Activated CD8-positive, alpha-beta memory T cell treated with anti-CD3 and anti-CD28 coated beads, Interleukin-2, amount 50 U/mL, for 48 hours (primary cell): Measurements from ENCODE around the gene PRPF4.
"Not testable (repeated sequence)": the region's sequence is repeated elsewhere in the genome, so short reads cannot be mapped to it uniquely, and the experiment has no call there.

Source experiments
- DNase-seq: peaks from one replicate; pipeline ENCODE4 v3.0.0-alpha.2; 2020

PRPF4 gene

DNA sequence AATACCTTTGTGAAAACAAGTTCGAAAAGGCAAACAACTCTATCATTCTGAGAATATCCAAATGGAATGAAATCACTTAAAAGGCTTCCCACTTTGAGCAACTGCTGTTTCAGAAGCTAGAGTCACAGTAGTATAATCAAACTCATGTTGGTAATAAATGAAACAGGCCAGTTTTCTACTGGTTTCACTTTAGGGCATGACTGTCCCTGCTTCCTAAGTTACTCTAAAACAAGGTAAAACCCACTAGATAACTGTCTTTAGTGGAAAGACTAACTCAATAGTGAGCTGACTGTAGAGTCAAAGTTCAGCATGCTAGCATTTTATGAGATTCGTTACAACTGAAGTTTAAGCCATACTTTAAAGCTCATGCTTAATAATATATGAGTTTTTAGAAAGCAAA lies 6.1 kb upstream of the PRPF4 start:
- DNase-seq: no peak

DNA sequence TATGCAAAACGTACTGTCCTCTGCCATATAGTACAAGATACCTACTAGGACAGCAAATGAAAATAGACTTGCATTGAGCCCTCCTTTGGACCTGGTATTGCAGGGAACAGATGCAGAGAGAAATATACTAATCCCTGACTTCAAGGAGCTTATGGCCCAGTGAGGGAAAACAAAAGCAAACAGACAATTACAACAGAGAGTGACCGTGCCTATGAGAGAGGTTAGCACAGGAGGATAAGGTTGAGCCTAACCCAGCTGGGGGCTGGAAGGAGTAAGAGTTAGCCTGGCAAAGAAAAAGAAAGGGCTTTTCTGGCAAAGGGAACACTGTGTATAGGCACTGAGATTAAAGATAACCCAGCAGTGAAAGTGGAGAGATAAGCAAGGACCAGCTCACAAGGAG lies 5.6 kb upstream of the PRPF4 start:
- DNase-seq: no peak

DNA sequence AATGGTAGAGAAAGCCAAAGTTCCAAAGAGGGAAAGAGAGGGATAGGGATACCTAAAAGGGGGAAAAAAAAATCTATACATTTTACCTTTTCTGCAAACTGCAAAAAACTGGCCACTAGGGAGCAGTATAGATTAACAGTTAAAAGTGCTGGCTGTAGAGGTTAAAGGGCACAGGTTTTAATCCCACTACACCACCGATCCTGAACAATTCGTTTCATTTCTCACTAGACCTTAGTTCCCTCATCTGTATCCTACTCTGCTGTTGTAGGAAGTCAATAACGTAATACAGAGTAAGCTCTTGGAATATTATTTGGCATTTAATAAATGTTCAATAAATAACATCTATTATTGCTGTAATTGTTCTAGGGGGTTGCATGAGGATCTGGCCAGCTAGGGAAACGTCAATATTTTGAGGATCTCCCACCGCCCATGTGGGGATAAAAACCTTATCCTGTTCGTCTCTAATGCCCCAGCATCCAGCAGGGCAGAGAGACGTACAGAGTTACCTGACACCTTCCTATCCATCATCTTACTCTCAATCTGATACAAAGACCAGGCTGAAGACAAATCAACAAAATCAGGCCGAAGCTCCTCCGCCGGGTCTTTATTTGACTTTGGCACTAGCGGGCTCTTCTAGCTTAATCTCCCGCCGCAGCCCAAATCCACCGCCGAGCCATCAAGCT lies 843 bp upstream of the PRPF4 start:
- DNase-seq: no peak

DNA sequence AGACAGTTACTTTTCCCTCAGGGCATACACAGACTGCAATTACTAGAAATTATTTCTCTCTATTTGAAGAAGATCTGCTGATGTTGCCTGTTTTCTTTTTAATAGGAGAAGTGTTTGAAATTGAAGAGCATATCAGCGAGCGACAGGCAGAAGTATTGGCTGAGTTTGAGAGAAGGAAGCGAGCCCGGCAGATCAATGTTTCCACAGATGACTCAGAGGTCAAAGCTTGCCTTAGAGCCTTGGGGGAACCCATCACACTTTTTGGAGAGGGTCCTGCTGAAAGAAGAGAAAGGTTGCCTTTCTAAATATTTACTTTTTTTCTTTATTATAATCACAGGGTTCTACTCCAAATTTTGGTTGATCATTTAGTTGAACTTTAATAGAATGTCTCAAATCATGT lies 3.4 kb downstream of the PRPF4 start:
- DNase-seq: no peak

DNA sequence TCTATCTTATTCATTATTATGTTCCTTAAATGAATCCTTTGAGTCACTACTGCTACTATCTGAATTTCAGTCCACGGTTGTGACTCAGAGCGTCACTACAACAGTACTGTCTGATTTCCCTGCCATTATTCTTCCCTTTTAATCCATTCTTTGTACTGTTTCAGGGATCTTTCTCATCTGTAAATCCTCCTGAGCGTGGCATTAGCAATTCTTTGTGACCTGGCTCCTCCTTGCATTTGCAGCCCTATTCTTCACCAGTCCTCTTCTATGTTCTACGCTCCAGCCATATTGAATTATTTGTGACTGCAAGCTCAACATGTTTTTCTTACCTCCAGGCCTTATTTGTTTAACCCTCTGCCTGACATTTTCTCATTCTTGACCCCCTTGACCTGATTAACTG lies 5.9 kb downstream of the PRPF4 start:
- no peak for DNase-seq

DNA sequence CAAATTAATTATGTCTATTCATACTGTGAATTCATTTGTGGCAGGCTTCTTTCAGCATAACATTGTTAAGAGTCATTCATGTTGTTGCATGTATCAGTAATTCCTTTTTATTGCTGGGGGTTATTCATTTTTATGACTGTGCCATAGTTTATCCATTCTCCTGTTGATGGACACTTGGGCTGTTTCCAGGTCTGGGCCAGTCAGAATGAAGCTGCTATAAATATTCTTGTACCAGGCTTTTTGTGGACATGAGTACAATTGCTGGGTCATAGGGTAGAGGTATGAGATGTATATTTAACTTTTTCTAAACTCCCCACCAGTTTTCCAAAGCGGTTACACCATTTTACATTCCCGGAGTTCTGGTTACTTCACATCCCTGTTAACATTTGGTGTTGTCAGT lies 13.6 kb downstream of the PRPF4 start:
- DNase-seq: no peak

DNA sequence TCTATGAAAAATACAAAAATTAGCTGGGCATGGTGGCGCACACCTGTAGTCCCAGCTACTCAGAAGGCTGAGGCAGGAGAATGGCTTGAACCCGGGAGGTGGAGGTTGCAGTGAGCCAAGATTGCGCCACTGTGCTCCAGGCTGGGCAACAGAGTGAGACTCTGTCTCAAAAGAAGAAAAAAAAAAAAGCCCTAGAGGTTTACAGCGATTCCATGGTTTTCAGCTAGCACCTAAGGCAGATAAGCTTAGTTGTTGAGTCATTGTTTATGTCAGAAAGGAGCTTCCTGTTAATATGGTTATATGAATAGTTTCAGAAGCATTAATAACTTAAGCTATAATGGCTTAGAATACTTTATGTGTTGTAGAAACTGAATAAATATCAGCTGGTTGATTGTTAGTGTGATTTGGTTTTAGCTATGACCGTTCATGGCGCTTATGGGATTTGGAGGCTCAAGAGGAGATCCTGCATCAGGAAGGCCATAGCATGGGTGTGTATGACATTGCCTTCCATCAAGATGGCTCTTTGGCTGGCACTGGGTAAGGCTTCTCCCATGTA lies 14.7 kb downstream of the PRPF4 start:
- no peak for DNase-seq

DNA sequence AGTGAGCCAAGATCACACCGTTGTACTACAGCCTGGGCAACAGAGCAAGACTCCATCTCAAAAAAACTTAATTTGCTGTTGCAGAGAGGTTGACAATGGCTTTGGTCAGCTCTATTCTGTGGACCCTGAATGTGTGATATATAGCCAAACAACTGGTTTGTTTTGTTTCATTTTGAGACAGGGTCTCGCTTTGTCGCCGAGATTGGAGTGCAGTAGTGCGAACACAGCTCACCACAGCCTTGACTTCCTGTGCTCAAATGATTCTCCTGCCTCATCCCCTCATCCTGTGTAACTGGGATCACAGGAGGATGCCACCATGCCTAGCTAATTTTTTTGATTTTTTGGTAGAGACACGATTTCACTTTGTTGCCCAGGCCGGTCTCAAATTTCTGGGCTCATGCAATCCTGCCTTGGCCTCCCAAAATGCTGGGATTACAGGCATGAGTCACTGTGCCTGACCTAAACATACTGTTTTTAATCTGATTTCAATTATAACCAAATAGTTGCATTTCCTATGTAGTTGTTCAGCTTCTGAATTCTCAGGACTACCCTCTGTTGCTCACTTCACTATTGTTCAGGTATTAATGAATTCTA lies 17.9 kb downstream of the PRPF4 start:
- DNase-seq: no peak

DNA sequence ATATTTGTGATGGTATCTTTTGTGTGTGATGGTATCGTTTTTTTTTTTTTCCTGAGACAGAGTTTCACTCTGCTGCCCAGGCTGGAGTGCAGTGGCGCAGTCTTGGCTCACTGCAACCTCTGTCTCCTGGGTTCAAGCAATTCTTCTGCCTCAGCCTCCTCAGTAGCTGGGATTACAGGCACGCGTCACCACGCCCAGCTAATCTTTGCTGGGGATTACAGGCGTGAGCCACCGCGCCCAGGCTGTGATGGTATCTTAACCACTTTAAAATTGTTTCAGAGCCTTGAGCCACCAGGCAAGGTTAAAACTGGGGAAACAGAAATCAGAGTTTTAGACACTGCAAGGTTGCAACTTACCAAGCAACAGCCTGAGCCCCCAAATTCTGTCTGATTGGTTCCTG lies 20.8 kb downstream of the PRPF4 start:
- DNase-seq: not testable (repeated sequence)

DNA sequence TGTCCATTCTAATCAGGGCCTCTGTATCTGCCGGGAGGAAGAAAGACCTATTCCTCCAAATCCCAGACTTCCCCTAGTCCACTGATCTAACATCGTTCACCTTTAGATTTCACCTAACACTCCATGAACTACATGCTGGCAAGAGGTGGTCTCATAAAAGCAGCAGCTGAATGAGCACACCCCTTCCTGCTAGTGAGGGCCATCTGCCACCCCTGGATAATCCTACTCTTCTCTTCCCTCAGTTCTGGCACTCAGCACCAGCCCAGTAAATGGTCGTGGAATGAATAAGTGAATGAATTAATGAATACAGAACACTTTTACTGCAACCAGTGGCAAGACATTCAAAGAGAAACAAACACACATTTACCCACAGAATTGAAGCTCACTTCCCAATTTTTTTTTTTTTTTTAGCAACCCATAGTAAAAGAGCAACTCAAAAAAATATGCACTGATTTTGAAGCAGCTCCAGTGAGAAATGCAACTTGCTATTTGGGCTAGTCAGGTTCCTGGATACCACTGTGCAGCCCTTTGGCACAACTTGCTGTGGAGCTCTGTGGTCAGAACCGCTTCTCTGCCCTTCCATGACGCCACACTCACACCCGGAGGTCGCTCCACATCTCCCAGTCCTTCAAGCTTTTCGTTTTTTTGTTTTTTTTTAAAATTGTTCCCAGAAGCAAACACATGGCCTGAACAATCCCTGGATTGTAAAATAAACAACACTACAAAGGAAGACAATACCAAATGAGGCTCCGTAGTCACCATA lies 21.5 kb downstream of the PRPF4 start:
- DNase-seq: no peak

DNA sequence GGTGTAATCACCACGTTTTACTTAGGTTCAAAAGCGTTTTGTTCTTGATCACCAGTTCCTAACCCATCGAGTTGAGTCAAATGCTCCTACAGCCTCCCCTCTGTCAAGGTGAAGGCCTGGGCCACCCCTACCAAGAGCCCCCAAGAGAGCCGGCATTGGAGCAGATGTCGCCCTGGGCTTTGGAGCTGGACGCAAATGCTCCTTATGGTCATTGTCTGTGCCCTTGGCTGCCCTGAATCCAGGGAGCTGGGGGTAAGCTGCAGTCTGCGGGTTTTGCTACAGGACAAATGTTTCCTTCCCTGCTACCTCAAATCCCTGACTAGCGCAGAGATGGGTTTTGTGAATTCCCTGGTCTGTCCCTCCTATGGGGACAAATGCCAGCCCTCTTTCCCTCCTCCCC lies 22.9 kb downstream of the PRPF4 start:
- no peak for DNase-seq

DNA sequence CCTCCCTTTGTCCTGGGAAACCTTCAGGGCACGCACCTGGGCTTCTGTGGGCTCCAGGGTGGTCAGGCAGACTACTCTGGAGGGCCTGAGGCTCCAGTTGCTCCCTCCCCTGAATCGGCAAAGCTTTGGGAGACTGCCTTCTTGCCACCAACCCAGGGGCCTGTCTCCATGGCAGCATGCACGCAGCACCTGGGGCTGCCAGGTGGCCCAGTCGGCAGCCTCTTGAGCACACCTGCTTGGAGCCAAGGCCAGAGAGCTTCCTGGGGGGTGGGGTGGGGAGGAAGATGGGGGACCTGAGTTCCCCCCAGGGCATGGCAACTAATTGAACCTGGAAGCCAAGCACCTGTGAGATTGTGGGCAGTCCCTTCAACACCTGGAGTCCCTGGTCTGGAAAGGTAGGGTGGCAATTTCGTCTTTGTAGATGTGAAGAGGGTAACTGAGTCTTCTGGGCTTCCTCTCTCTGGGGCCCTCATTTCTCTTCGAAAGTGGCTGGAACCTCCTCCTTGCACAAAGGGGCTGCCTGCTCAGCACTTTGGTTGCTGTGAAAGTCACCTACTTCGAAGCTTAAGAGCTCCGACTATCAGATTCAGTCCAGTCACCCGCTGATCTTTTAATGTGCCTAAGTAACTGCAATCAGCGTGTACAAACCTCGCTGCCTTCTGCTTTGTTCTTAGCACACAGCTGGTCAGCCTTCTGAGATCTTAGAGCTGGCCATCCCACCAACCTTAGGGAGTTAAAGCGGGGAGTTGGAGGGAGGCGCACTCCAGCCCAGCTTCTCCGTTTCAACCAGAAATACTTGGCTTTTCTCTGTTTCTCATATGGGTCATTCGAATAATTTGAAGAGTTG lies 23.7 kb downstream of the PRPF4 start:
- no peak for DNase-seq

DNA sequence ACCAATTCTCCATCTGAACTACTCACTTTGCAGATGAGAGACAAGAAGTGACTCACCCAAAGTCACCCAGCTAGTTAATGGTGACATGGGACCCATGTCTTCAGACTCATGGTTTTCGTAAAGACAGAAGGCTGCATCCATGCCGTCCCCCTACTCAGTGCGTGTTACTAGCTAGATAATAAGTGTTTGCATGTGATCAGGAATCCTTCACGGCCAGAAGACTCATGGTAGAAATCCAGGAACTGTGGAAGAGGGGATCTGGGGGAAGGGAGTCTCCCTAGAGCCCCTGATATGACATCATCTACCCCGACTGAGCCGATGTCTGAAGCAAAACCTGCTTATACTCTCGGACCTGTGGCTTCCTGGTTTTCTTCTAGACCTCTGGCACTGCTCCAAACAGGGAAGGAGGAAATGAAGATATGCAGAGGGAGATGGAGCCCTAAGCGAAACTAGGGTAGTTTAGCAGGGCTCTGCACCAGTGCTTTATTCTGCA lies 24.4 kb downstream of the PRPF4 start:
- no peak for DNase-seq

DNA sequence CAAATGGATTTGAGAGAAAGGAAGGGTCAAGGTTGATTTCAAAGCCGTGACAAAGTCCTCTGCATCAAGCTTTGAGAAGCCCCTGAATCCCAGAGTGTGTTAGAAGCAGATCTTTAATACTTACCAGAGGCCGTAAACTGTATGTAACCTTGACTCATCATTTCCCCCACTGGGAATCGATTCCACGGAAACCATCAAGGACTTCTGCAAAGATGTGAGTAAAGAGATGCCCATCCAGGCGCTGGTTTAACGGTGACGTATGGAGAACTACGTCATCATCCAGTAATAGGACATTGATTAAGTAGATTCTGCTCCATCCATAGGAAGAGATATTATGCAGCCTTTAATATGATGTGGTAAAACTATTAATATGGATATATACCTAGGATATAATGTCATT lies 26.1 kb downstream of the PRPF4 start:
- DNase-seq: no peak

DNA sequence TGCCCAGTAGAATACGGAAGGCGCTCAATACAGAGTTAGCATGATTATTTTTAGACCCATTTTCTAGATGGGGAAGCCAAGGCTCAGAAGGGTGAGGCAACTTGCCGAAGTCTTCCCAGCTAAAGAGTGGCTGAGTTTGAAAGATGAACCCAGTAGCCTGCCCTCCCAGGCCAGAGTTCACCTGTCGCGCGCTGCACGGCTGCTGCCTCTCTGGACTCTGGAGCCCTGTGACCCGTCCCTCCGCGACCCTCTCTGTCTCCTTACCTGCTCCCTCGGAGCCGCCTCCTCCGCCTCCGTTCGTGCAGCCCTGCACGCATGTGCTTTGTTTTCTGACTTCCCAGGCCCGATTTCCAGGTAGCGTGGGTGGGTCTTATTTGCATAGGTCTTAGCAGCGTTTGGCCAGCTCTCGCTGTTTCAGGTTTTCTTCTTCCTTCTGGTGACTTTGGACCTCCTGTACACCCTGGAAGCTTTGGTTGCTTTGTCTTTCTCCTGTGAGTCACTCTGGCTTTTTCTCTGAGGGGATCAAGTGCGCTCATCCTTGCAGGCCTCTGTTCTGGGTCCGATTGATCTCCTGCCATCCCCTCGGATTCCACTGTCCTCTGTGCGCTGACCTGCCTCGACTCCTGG lies 27.4 kb downstream of the PRPF4 start, which contains the start of gene RNF183:
Gene RNF183, minus strand, starts transcription at position 585 of the 627 bp plus-strand sequence. CDS start 5,192 bp downstream, outside the sequence.
- DNase-seq: no peak

DNA sequence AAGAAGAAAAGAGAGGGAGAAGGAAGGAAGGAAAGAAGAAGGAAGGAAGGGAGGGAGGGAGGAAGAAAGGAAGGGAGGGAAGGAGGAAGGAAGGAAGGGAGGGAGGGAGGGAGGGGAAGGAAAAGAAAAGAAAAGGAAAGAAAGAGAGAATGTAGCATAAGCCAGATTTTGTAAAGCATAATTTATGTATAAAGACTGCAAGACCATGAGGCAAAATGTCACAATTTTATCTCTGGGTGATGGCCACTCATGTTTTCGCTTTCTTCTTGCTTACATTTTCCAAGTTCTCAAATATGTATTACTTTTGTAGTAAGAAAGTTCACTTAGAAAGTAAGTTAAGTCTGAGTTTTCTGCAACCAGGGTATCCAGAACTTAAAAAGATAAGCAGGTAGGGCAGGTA lies 31.1 kb downstream of the PRPF4 start:
- DNase-seq: no peak

DNA sequence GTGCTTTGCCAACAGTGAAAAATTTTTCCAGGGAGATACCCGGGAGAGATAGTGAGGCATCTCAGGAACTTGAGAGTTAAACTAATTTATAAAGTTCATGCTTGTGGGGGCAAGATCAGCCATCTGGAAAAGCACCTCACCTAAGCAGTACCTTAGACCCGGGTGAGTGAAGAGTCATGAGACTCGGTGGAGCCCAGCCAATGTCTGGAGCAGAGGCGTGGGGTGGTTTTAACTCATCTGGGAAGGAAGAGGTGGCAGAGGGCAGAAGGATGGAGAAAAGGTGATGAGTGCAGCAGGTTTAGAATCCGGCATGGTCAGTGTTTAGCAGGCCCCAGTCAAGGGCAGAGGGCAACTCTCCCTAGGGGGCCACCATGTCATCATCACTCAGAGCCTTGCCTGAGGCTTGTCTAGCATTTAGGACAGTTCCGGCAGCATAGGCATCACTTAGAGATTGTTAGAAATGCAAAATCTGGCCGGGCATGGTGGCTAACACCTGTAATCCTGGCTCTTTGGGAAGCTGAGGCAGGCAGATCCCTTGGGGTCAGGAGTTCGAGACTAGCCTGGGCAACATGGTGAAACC lies 32.0 kb downstream of the PRPF4 start:
- DNase-seq: no peak

DNA sequence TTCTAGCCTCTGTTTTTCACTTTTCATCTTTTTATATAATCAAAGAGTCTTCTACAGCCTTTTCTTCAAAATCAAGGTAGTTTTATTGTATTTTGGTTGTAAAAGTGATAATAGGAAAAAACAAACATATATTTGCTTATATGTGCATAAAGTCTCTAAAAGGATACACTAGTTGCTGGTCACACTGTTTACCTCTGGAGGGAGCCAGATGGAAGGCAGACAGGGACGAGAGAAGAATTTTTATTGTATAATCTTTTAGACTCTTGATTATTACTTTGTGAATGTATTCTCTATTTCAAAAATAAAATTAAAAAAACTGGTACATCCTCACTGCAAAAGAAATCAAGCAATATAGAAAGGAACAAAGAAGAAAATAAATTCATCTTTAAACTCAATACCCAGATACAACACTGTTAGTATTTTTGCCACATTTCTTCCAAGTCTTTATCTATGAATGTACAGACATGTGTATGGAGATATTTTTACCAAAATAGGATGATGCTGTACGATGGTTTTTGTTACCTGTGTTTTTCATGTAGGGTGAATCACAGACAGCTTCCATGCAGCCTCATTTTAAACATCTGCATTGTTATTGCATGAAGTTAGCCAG lies 33.9 kb downstream of the PRPF4 start:
- no peak for DNase-seq

DNA sequence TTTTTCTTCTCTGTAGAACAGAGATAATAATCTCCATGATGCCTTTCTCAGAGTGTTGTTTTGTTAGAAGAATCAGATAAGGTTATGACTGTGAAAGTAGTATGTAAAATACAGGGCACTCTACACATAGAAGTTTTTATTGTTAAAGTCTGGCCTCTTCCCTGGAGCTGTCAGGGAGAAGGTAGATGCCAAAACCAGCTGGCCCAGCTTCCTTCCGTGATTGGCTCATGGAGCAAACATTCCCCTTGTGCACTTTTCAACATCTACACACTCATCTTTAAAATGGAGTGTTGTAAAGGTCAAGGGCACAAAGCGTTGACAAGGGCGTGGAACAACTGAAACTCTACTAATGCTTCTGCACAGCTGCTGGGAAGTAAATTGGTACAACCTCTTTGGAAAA lies 35.1 kb downstream of the PRPF4 start:
- no peak for DNase-seq

DNA sequence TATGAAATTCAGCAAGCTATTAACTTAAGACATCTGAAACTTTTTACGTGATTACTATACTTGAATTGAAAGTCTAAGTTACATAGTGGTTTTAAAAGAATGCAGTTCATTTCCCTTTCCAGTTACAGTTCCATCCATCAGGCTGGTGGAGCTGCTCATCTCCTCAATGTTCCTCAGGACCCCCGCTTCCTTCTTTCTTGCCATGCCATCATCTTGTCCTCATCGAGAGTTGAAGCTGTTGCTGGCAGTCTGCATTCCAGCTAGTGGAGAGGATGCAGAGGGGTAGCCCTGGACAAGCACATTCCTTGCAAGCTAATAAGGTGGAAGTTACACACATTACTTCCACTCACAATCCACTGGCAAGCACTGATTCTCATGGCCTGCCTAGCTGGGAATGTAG lies 36.5 kb downstream of the PRPF4 start:
- DNase-seq: no peak

DNA sequence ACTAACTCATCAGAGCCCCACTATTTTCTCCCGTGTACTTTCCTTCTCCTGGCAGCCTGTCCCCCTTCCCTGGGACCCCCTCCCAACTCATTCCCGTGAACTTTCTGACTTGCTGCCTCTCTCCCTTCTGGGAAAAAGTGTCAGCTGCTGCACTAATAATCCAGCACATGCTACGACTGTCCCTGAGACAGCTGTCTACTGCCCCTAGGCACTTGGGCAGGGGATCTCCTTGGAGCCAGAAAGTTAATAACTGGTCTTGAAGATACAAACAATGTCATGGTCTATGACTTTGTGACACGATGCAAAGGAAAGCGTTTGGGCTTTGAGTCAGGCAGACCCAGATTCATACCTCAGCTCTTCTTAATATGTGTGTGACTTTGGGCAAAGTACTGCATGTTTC lies 37.8 kb downstream of the PRPF4 start:
- no peak for DNase-seq
